Embryonic facial prominence (tissue), 1 donor: ENCODE results near the gene B4GALT2.
A peak's percentile ranks its signal among the peaks of the same experiment; 100 is the strongest.

ENCODE experiments used
- DNase-seq: peaks from one replicate; pipeline ENCODE4 v3.0.0-alpha.2; 2016; ENCODE audit errors: extremely low spot score

Gene B4GALT2

DNA sequence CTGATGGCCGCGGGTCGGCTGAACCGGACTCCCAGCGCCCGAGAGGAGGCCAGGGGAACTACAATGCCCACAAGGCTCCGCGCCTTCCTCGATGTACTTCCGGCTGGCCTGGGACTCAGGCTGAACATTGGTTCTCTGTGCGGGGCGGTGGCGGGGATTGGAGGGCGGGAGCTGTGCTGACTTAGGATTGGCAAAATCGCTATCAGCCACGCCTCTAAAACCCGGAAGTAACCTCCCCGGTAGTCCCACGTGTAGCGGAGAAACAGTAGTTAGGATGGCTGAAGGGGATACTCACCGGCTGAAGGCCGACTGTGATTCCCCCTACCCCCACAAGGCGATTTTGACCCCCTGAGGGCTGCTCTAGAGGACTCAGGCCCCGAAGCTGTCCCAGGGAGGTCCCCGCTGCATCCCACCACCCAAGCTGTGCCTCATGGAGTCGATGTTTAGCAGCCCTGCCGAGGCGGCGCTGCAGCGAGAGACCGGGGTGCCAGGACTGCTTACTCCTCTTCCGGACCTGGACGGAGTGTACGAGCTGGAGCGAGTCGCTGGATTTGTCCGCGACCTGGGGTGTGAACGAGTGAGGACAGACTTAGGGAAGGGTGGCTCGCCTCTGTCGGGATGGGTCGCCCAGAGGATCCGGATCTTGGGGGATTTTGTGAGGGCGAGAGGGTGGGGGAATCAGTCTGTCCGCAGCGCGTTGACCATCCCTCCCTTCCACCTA is 9.1 kb upstream of the B4GALT2 start, which contains the start of gene DPH2:
DPH2 (plus strand) TSS at position 265 of the 721 bp plus-strand sequence; CDS start at position 431, 166 bp downstream.
- DNase-seq, result peak; percentile 93

GRCh38 chr1:43970502-43970901 is 8.5 kb upstream of the B4GALT2 start:
- DNase-seq, result no peak

DNA sequence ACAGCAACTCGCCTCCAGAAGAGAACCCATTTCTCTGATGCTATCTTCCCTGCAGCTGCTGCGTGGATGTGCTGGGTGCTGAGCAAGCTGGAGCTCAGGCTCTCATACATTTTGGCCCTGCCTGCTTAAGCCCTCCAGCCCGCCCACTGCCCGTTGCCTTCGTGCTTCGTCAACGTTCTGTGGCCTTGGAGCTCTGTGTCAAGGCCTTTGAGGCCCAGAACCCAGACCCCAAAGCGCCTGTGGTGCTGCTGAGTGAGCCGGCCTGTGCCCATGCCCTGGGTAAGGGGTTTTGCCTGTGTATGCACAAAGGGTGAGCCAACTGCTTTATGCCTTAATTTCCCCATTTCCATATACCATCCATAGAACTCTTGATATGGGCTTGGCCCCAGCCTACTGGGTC is 8.1 kb upstream of the B4GALT2 start:
- no peak for DNase-seq

- DNase-seq, result no peak
These were observed 7.6 kb upstream of the B4GALT2 start for GRCh38 chr1:43971336-43971980.

DNA sequence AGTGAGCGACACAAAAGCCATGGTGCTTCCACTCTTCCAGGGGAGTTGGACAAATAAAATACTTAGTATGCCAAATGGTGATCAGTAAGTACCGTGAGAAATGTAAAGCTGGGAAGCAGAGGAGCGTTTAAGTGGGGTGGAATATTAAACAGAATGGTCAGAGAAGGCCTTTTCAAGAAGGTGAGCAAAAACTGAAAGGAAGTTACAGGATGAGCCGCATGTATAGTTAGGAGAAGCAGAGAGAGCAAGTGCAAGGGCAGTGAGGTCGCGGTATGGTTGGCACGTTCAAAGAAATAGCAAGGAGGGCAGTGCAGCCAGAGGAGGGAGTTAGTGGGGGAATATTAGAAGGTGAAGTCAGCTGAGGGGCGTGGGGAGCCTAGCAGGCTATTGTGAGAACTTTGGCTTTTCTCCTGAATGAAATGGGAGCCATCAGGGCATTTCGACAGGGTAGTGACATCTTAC is 5.0 kb upstream of the B4GALT2 start:
- DNase-seq, result no peak

- peak; percentile 85 for DNase-seq
These were observed 4.4 kb upstream of the B4GALT2 start, which contains the start of gene ATP6V0B for GRCh38 chr1:43974443-43975248. Gene ATP6V0B (plus strand): TSS chr1:43974960. CDS start chr1:43975041, 81 bp downstream.

- DNase-seq, result no peak
These were observed 3.6 kb upstream of the B4GALT2 start for GRCh38 chr1:43975249-43975961.

DNA sequence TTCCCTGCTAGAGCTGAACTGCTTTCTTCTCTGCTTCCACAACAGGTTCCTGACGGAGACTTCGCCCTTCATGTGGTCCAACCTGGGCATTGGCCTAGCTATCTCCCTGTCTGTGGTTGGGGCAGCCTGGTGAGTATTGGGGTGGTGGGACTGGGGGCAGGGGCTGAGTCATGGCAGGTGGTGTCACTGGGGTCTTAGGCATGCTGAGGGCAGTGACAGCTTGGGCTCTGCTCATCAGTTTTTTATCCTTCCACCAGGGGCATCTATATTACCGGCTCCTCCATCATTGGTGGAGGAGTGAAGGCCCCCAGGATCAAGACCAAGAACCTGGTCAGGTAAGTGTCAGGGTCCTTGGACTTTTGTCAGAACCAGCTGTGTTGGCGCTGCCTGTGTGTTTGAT is 3.0 kb upstream of the B4GALT2 start:
- no peak for DNase-seq

DNA sequence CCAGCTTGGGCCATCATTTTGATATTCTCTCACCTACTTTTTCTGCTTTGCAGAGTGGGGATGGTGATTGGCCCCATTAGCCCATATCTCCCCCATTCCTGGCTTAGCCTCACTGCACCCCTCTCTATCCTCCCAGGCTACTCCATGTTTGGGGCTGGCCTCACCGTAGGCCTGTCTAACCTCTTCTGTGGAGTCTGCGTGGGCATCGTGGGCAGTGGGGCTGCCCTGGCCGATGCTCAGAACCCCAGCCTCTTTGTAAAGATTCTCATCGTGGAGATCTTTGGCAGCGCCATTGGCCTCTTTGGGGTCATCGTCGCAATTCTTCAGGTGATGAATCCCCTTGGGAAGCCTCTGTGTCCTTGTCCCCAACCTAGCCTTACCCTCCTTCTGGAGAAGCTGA is 2.1 kb upstream of the B4GALT2 start:
- no peak for DNase-seq

DNA sequence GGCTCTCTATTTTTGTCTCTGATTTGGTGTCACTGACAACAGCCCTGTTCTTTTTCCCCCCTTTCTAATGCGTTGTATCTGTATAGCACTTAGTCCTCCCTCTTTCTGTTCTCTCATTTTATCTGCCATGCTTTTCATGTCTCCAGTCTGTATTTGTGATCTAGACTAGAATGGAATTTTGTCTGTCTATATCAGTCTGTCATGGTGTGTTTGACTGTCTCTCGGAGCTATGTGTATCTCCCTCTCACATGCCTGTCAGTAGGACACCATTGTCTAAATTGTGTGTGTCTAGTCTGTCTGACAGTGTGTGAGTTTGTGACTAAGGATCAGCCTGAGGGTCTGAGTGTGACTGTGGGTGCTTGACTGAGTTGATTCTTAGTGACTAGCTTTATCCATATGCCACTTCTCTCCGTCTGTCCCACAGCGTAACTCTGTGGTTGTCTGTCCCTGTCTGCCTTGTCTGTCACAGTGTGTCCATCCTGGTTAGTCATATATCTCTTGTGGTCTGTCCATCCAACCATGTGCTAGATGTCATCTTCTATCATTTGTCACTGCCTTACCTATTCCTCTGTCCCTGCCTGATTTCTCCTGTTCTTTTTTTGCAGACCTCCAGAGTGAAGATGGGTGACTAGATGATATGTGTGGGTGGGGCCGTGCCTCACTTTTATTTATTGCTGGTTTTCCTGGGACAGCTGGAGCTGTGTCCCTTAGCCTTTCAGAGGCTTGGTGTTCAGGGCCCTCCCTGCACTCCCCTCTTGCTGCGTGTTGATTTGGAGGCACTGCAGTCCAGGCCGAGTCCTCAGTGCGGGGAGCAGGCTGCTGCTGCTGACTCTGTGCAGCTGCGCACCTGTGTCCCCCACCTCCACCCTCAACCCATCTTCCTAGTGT is 1.4 kb upstream of the B4GALT2 start:
- DNase-seq, result no peak

DNA sequence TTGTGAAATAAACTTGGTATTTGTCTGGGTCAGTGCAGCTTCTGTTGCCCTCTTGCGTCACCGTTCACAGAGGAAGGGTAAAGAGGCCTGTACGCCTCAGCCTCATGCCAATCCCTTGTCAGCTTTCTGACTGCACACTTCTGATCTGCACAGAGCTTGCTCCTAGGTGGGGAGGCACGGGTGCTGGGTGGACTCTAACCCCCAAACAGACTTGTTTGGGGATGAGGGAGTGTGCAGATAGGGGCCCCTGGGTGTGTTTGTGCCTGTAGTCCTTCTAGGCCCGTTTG is 803 bp upstream of the B4GALT2 start:
- no peak for DNase-seq

DNA sequence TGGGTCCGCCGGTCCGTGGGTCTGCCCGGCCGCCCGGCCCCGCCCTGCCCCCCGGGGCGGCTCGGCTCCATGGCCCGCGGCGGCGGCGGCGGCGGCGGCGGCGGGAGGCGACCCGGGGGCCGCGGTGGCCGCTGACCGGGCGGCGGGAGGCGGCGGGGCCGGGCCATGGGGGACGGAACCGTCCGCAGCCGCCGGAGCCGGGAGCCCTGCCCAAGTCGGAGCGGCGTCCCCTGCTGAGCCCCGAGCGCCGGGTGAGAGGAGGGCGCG is 184 bp downstream of the B4GALT2 start:
- no peak for DNase-seq

GRCh38 chr1:43979528-43980254 is 681 bp downstream of the B4GALT2 start:
- no peak for DNase-seq

- no peak for DNase-seq
These were observed 1.5 kb downstream of the B4GALT2 start for GRCh38 chr1:43980255-43981134.

- no peak for DNase-seq
These were observed 2.1 kb downstream of the B4GALT2 start for GRCh38 chr1:43981135-43981491.

DNA sequence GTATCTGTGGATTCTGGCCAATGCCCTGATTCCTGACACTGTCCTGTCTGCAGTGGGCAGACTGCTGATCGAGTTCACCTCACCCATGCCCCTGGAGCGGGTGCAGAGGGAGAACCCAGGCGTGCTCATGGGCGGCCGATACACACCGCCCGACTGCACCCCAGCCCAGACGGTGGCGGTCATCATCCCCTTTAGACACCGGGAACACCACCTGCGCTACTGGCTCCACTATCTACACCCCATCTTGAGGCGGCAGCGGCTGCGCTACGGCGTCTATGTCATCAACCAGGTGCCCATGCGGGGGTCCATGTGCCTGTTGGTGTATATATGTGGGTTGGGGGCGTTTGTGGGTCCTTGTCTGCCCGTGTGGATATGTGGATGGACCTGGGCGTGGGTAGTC is 2.6 kb downstream of the B4GALT2 start:
- no peak for DNase-seq

DNA sequence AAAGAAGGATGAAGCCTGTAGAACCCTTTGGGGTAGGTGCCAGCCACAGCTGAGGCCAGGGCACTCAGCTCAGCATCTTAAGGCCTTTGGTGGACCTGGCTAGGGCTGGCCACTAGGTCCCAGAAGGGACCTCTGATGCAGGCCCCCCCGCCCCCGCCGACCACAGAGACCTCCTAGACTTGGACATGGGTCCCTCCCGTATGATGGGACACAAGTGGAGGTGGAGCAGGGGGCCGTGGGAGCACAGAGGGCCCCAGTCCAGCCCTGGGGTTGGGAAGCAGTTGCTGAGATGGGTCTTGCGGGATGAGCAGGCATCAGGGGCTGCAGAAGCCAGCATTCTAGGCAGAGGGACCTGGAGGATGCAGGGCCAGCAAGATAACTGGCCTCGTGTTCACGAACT is 3.2 kb downstream of the B4GALT2 start:
- no peak for DNase-seq

GRCh38 chr1:43982808-43983207 is 3.8 kb downstream of the B4GALT2 start:
- DNase-seq, result no peak

DNA sequence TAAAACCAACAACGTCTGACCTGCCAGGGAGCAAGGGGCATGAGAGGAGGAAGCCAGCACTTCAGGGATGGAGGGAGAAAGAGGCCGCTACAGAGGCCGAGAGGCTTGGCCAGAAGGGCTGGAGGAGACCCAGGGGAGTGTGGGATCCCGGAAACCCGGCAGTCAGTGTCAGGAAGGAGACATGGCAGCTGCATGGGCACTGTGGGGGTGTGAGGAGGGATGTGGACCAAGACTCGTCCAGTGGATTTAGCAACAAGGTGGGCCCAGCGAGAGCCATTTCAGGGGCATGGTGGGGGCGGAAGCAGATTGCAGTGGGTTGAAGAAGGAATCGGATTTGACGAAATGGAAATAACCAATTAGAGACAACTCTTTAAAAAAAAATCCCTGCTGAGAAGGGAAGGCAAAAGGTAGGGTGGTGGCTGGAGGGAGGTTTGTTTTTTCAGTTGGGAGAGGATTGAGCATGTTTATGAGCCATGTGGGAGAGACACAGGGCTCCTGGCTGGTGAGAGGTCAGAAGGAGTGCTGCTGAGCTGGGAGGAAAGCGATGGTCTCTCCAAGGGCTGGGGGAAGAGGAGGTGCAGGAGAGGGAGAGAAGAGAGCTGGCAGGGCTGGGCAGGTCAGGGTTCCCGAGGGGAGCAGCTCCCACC is 4.4 kb downstream of the B4GALT2 start:
- DNase-seq, result no peak
